DND-41 (cell line): Measurements from ENCODE around the gene MRPL27.

Experiments used
- ATAC-seq: fragments of 200-7000 bp; cut with Tn5 transposase; 3 replicates; pipeline ENCODE4 v1.9.1; 2021; ENCODE audit warnings: low read depth; ENCODE audit not compliant: insufficient read depth
- DNase-seq: peaks from one replicate; pipeline ENCODE4 v3.0.0-alpha.2; 2020
- H2AFZ ChIP-seq: 2 replicates; pipeline ENCODE4 v1.6.0; 2012; ENCODE audit warnings: low read depth, low read length
- H3K27ac ChIP-seq: 2 replicates; pipeline ENCODE4 v1.5.1; 2012; ENCODE audit warnings: low read length, inconsistent platforms
- H3K27me3 ChIP-seq: fragments of 200-600 bp; sonication (generic); 2 replicates; pipeline ENCODE4 v1.6.0; 2012; ENCODE audit warnings: low read length, mild to moderate bottlenecking, inconsistent platforms; ENCODE audit not compliant: insufficient read depth, poor library complexity
- H3K36me3 ChIP-seq: 2 replicates; pipeline ENCODE4 v1.5.1; 2012; ENCODE audit warnings: low read length, inconsistent platforms; ENCODE audit not compliant: insufficient read depth
- H3K4me1 ChIP-seq: 2 replicates; pipeline ENCODE4 v1.5.1; 2012; ENCODE audit warnings: mild to moderate bottlenecking, low read length; ENCODE audit not compliant: insufficient read depth
- H3K4me2 ChIP-seq: 2 replicates; pipeline ENCODE4 v1.6.0; 2012; ENCODE audit warnings: mild to moderate bottlenecking, moderate library complexity, low read length, inconsistent platforms; ENCODE audit not compliant: insufficient read depth
- H3K4me3 ChIP-seq, 2 experiments: fragments of 200-600 bp in 1 of 2; shearing (Covaris generic) in 1 of 2; 2 replicates each; pipeline ENCODE4 v1.5.1; 2012 to 2016; ENCODE audit warnings: inconsistent platforms in 2 of 2, low read length in 2 of 2, mild to moderate bottlenecking in 2 of 2, low read depth in 1 of 2, moderate library complexity in 1 of 2
- H3K79me2 ChIP-seq: 2 replicates; pipeline ENCODE4 v1.6.0; 2012; ENCODE audit warnings: low read length, inconsistent platforms; ENCODE audit not compliant: insufficient read depth
- H3K9ac ChIP-seq: 2 replicates; pipeline ENCODE4 v1.6.0; 2012; ENCODE audit warnings: low read depth, mild to moderate bottlenecking, inconsistent platforms, low read length, moderate library complexity
- H3K9me3 ChIP-seq: 2 replicates; pipeline ENCODE4 v1.5.1; 2012; ENCODE audit warnings: low read length, moderate library complexity, mild to moderate bottlenecking, inconsistent platforms; ENCODE audit not compliant: insufficient read depth, severe bottlenecking
- H4K20me1 ChIP-seq: 2 replicates; pipeline ENCODE4 v1.6.0; 2012; ENCODE audit warnings: low read length; ENCODE audit not compliant: insufficient read depth
- CTCF ChIP-seq: IDR thresholded peaks from 2 replicates; pipeline ENCODE4 v1.5.1; 2012; ENCODE audit warnings: borderline replicate concordance, low read length, moderate library complexity, mild to moderate bottlenecking; ENCODE audit not compliant: poor library complexity, severe bottlenecking; ENCODE audit errors: extremely low read depth
- EZH2 ChIP-seq: IDR thresholded peaks from 3 replicates; pipeline ENCODE4 v1.6.1; 2012; ENCODE audit warnings: borderline replicate concordance, low read depth, mild to moderate bottlenecking, moderate library complexity, low read length, inconsistent platforms; ENCODE audit not compliant: severe bottlenecking

Gene MRPL27

GRCh38 chr17:50345432-50346312, 27.3 kb downstream of the MRPL27 start, which contains the start of gene XYLT2:
TSS of gene XYLT2 (plus strand) at chr17:50346126. CDS start at chr17:50346141, 15 bp downstream.
- Histone ChIP-seq H3K4me3 (peak within 1 kb of the TSS; percentile 63 to 90), H2AFZ (peak within 1 kb of the TSS; percentile 94), H3K9ac (peak within 1 kb of the TSS; percentile 90), H3K27me3 (no peaks in the 10 kb centered on the region), H3K36me3 (no peaks in the 10 kb centered on the region; the same call in 1 of the 2 replicates), H3K27ac (peak within 1 kb of the TSS; percentile 91), H3K9me3 (no peaks in the 10 kb centered on the region), H3K4me2 (peak within 1 kb of the TSS; percentile 99), H3K79me2 (peaks cover 38% of the 10 kb centered on the region), H4K20me1 (peaks cover 11% of the 10 kb centered on the region; the same call in 1 of the 2 replicates), H3K4me1 (peaks cover 24% of the 10 kb centered on the region)
- TF ChIP-seq CTCF (no peak), EZH2 (no peak)
- DNase-seq (peak; percentile 87), ATAC-seq (peak; percentile 84)

GRCh38 chr17:50344731-50345365, 28.1 kb downstream of the MRPL27 start:
- DNase-seq (no peak), ATAC-seq (no peak)
- Histone ChIP-seq H3K9me3 (no peaks in the 10 kb centered on the region), H3K4me1 (peaks cover 24% of the 10 kb centered on the region), H3K79me2 (peaks cover 34% of the 10 kb centered on the region), H4K20me1 (peaks cover 8% of the 10 kb centered on the region; the same call in 1 of the 2 replicates), H3K4me2 (peak overlapping the region; percentile 99), H3K27ac (no peak overlapping the region), H3K27me3 (no peaks in the 10 kb centered on the region), H3K4me3 (peak overlapping the region in 1 of 2 experiments; percentile 90; a peak in 1 of 4 replicates), H3K36me3 (no peaks in the 10 kb centered on the region; the same call in 1 of the 2 replicates), H2AFZ (peak overlapping the region; percentile 94; the same call in 1 of the 2 replicates), H3K9ac (peak overlapping the region; percentile 90; the same call in 1 of the 2 replicates)
- TF ChIP-seq CTCF (no peak), EZH2 (no peak)

- DNase-seq (no peak), ATAC-seq (no peak)
- H3K9me3 ChIP-seq = peaks cover 13% of the 10 kb centered on the region
- H3K27me3 ChIP-seq = no peaks in the 10 kb centered on the region
- TF ChIP-seq EZH2 (no peak), CTCF (no peak)
- no peak overlapping the region for H3K27ac ChIP-seq
- no peak overlapping the region for H3K4me3 ChIP-seq
- no peaks in the 10 kb centered on the region for H4K20me1 ChIP-seq
- H3K4me1 ChIP-seq = peaks cover under 1% of the 10 kb centered on the region
- no peak overlapping the region for H3K9ac ChIP-seq
- H3K4me2 ChIP-seq = no peak overlapping the region
- no peaks in the 10 kb centered on the region for H3K79me2 ChIP-seq
- no peak overlapping the region for H2AFZ ChIP-seq
- no peaks in the 10 kb centered on the region for H3K36me3 ChIP-seq
Observed at GRCh38 chr17:50339381-50339780, 33.6 kb downstream of the MRPL27 start.
